GM12801 (cell line): ENCODE measurements around the gene CACNB4.

Source experiments
- TF ChIP-seq, protein P1 (sequence below): IDR thresholded peaks from one replicate; pipeline ENCODE4 v1.5.1; 2011; ENCODE audit warnings: control low read depth; ENCODE audit not compliant: insufficient read length; ENCODE audit errors: extremely low read depth

The CACNB4 gene

GRCh38 chr2:152071518-152071917, 27.3 kb downstream of the CACNB4 start:
- TF ChIP-seq, protein P1, sequence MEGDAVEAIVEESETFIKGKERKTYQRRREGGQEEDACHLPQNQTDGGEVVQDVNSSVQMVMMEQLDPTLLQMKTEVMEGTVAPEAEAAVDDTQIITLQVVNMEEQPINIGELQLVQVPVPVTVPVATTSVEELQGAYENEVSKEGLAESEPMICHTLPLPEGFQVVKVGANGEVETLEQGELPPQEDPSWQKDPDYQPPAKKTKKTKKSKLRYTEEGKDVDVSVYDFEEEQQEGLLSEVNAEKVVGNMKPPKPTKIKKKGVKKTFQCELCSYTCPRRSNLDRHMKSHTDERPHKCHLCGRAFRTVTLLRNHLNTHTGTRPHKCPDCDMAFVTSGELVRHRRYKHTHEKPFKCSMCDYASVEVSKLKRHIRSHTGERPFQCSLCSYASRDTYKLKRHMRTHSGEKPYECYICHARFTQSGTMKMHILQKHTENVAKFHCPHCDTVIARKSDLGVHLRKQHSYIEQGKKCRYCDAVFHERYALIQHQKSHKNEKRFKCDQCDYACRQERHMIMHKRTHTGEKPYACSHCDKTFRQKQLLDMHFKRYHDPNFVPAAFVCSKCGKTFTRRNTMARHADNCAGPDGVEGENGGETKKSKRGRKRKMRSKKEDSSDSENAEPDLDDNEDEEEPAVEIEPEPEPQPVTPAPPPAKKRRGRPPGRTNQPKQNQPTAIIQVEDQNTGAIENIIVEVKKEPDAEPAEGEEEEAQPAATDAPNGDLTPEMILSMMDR: no peak

DNA sequence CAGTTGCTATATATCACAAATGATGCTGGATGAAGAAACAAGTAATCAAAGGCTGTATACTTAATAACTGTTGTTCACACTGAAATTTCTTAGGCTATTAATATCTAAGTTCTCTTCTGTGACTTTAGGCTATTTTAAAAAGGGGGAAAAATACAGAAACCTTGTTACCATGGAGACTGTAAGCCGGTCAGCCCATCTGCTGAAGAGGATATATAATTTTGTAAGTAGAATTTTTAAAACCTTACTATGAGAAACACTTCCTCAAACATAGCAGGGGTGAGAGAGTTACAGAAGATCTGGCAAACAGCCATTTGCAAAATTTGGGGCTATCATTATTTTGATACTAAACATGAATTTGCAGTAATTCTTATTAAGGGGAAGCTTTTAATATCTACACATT, 27.8 kb downstream of the CACNB4 start:
- TF ChIP-seq, protein P1: no peak

DNA sequence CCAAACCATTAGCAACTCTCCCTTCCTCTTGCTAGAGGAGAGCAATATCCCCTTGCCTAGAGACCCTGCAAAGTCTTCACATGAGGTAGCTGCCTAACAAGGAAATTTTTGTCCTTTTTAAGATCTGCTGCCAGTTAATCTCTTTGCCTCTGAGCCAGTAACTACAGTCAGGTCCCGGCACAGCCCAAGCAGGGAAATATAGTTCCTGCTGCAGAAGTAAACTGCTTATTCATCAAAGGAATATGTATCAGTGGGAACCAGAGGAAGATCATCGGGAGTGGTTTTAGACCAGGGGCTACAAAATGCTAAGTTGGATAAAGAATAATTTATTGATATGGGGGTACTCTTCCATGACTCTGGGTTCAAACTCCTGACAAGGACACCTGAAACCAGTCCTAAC, 30.6 kb downstream of the CACNB4 start:
- TF ChIP-seq, protein P1: no peak

DNA sequence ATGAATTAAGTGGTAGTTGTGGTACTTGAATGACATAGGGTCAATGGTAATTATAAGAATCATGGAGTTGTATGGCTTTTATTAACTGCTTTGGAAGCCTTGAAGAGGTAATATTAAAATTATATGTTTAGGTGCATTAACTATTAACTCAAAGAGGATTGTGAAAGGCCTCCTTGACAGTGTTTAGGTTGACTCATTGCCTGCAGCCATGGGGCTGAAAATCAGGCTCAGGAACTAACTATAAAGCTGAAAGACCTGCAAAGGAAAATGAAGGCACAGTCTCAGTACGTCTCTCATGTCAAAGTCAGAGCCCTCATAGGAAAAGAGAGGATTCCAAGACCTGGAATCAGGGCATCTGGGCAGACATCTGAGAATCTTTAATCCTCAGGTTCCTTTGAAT, 31.0 kb downstream of the CACNB4 start:
- TF ChIP-seq, protein P1: no peak

DNA sequence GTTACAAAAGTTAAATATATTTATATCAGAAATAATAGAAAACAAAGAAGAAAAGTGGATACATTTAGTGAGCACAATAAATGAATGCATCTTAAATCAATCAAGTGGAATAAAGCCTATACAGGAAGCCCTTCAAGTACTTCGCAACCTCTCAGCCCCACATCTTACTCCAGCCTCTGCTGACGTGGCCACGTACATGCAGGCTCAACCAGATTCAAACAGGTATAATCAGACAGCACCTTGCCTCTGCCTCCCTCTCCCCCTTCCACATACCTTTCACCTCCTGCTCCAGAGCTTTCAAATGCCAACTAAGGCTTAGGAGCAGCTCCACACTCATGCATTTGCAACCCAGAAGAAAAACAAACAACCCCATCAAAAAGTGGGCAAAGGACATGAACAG, 32.9 kb downstream of the CACNB4 start:
- TF ChIP-seq, protein P1: no peak

GRCh38 chr2:152064001-152064400, 34.8 kb downstream of the CACNB4 start:
- TF ChIP-seq, protein P1: no peak

DNA sequence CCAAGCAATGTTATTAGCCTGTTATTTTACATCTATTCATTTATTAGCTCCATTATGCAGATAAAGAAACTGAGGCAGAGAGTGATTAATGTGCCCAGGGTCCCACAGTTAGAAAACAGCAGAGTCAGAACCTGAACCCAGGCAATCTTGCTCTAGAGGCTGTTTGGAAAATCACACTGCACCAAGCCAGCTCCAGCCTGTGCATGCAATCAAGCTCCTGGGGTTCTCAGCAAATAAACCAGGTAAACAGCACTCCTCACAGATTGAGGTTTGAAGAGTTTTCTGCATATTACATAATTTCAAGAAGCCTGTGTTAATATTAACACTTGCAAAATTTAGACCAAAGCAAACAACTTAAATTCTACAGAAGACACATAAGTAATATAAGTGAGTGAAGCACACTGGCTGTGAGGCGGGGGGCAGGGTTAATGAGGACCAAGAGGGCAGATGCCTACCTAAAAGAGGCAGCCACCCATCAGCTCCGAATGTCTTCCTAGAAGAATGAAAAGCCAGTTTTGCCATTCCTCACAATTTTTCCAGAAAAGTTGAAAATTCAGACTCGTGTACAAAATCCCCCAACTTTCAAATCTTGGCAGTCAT, 35.4 kb downstream of the CACNB4 start:
- TF ChIP-seq, protein P1: no peak
